BJ (cell line): ENCODE measurements around the gene ACBD4. TPM values are rescaled to one million over a fixed set of nuclear protein-coding genes. Genes with fewer than 3 reads are reported as not detected.
A peak's percentile ranks its signal among the peaks of the same experiment; 100 is the strongest.

Source experiments
- CTCF ChIA-PET: fragments of 350-600 bp; formaldehyde crosslinking; extraction: SDS; loops from one replicate; lab custom pipeline; 2021; ENCODE audit warnings: antibody characterized with exemption, inconsistent platforms; lab: Yijun Ruan, JAX
- POLR2A ChIA-PET: fragments of 300-600 bp; sonication (Branson Sonifier 250); formaldehyde crosslinking; extraction: SDS; loops from one replicate; lab custom pipeline; 2021; ENCODE audit warnings: antibody characterized with exemption; lab: Charles Lee
- DNase-seq: peaks from one replicate; pipeline ENCODE4 v3.0.0-alpha.2; 2011; ENCODE audit warnings: low read depth
- H3K27me3 ChIP-seq: 2 replicates; pipeline ENCODE4 v1.6.0; 2011; ENCODE audit warnings: low read length; ENCODE audit not compliant: control insufficient read depth, insufficient read depth
- H3K36me3 ChIP-seq: 2 replicates; pipeline ENCODE4 v1.5.1; 2011; ENCODE audit warnings: low read length; ENCODE audit not compliant: control insufficient read depth, insufficient read depth
- H3K4me3 ChIP-seq: 2 replicates; pipeline ENCODE4 v1.5.1; 2011; ENCODE audit warnings: low read depth, mild to moderate bottlenecking, control low read depth, low read length
- polyA plus RNA-seq: library from polyadenylated mRNA; depleted of rRNA; stranded (reverse); fragments of >200 nt; gene quantifications from 2 replicates; pipeline ENCODE4 v1.2.3, GENCODE V29; 2011
- TF ChIP-seq, protein P1 (sequence below): IDR thresholded peaks from 2 replicates; pipeline ENCODE4 v1.5.1; 2011; ENCODE audit warnings: low read depth, mild to moderate bottlenecking, control low read depth, inconsistent platforms, low read length, moderate library complexity; ENCODE audit not compliant: insufficient read depth

Gene ACBD4
- polyA plus RNA-seq, 1 experiment = 7.3 TPM

DNA sequence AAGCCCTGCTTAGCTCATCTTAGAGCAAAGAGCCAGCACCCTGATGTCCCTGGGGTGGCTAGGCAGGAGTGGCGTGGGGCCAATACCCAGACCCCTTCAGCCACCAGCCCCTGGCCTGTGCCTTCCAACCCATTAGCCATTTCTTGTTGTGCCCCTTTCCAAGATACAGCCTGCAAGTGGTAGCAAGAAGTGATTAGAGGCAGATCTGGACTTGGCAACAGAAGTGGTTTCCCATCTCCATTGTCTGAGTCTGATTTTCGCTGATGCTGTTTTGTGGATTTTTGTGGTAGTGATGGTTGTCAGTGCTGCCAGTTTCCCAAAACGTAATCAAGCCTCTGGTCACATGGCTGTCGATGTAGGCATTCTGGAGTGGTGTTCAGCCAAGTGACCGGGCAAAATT lies 28.9 kb upstream of the ACBD4 start:
- Histone ChIP-seq H3K27me3 (no peaks in the 10 kb centered on the region), H3K36me3 (peaks cover 48% of the 10 kb centered on the region), H3K4me3 (no peak overlapping the region)
- POLR2A ChIA-PET = no interaction called here
- DNase-seq = no peak
- TF ChIP-seq, protein P1, sequence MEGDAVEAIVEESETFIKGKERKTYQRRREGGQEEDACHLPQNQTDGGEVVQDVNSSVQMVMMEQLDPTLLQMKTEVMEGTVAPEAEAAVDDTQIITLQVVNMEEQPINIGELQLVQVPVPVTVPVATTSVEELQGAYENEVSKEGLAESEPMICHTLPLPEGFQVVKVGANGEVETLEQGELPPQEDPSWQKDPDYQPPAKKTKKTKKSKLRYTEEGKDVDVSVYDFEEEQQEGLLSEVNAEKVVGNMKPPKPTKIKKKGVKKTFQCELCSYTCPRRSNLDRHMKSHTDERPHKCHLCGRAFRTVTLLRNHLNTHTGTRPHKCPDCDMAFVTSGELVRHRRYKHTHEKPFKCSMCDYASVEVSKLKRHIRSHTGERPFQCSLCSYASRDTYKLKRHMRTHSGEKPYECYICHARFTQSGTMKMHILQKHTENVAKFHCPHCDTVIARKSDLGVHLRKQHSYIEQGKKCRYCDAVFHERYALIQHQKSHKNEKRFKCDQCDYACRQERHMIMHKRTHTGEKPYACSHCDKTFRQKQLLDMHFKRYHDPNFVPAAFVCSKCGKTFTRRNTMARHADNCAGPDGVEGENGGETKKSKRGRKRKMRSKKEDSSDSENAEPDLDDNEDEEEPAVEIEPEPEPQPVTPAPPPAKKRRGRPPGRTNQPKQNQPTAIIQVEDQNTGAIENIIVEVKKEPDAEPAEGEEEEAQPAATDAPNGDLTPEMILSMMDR = no peak
- CTCF ChIA-PET = interaction anchor here (1.6 to 3.5 kb wide), 5 partner anchors 9 to 29 kb away, joined by 4 to 48 read pairs (median 6); partner anchors contain the start of genes ACBD4 and PLCD3

DNA sequence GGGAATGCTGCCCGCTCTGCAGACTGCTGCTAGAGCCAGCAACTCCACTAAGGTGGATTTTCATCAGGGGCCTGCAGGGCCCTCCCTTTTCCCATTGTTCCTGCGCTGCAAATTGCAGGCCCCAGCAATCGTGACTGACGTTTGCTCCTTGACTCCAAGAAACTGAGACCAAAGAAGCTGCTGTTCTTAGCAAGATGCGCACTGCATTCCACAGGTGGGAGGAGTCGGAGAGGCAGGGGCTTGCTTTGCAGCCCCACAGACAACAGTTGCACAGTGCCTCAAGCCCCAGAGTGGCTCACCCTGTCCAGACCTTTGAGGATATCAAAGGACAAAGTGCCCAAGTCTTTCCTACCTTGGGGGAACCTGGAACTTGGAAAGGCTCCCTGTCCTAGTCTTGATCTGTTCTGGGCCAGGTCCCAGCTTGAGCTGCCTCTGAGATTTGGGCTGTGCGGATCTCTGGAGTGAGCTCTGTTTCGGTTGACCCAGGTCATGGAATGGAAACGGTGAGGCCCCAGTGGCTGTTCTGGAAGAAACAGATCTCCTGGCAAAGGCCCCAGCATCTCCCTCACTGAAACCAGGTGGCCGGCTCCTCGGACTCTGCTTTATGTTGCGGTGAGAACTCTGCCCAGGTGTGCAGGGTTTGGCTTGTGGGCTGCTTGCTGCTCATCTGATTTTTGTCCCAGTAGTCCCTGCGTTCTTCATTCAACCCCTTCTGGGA lies 28.0 kb upstream of the ACBD4 start:
- peaks cover 48% of the 10 kb centered on the region for H3K36me3 ChIP-seq
- TF ChIP-seq, protein P1 = no peak
- CTCF ChIA-PET = interaction anchor here (1.2 to 3.5 kb wide), 4 partner anchors 10 to 206 kb away, joined by 3 to 48 read pairs (median 16); partner anchors contain the start of gene PLCD3

DNA sequence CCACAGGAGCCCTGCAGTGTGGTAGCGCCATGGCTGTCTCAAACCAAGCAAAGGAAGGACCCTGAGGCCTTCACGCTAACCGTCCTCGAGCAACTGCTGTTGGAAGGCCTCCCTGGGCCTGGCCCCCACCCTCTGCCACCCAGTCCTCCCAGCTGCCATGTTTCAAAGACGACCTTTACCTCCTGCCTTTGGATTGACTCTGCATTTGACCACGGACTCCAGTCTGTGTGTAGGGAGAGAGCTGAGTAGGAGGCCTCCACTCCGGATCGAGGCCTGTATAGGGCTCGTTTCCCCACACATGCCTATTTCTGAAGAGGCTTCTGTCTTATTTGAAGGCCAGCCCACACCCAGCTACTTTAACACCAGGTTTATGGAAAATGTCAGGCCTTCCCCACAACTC lies 27.4 kb upstream of the ACBD4 start:
- POLR2A ChIA-PET = no interaction called here
- CTCF ChIA-PET = interaction anchor here (1.2 to 3.5 kb wide), 5 partner anchors 10 to 206 kb away, joined by 3 to 48 read pairs (median 14); partner anchors contain the start of genes ACBD4 and PLCD3
- Histone ChIP-seq H3K27me3 (no peaks in the 10 kb centered on the region), H3K36me3 (peaks cover 48% of the 10 kb centered on the region), H3K4me3 (no peak overlapping the region)
- TF ChIP-seq, protein P1 = no peak
- DNase-seq = no peak

More for the DNA sequence above, 28.0 kb upstream of the ACBD4 start:
- Histone ChIP-seq H3K4me3 (no peak overlapping the region), H3K27me3 (no peaks in the 10 kb centered on the region)
- no peak for DNase-seq
- POLR2A ChIA-PET = no interaction called here

DNA sequence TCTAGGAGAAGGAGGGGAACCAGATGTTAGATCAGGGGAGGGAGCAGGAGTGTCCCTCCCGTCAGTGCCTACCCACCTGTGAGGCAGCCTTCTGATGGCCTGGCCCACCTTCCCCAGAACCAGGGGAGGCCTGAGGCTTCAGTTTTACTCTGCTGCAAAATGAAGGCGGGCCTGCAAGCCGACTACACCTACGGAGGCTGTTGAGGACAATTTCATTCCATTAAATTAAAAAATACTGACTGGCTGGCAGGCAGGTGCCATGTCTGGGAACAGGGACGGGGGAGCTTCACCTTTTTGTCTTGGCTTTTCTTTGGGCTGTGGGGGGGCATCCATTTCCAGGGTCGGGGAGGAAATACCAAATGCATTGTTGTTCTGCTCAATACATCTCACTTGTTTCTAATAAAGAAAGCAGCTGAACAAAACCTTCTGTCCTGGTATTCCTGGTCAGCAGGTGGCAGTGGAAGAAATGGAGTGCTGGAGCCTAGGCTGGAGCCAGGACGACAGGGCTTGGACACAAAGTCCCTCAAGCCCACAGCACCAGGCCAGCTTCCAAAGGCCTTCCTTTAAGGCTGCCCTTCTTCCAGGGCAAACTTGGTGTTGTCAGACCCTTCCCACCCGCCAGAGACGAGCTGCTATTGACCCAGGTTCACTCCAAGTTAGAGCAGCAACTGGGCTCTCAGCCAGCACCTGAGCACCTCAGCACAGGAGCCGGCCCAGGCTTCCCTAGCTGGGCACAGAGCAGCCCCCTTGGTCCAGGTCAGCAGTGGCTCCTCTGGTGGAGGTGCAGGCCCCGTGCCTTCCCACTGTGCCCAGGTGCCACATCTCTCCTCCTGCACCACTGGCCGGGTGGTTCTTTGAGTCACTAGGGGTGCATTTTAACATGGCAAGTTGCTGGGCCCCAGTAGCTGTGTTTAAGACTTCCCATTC lies 26.6 kb upstream of the ACBD4 start:
- ChIA-PET CTCF (interaction anchor here (0.6 to 3.5 kb wide), 8 partner anchors 8 to 207 kb away, joined by 3 to 48 read pairs (median 6); partner anchors contain the start of genes ACBD4 and PLCD3), POLR2A (no interaction called here)
- Histone ChIP-seq H3K36me3 (peaks cover 44% of the 10 kb centered on the region), H3K4me3 (no peak overlapping the region), H3K27me3 (no peaks in the 10 kb centered on the region)
- TF ChIP-seq, protein P1 = peak; percentile 12; the same call in 1 of the 2 replicates
- DNase-seq = no peak
